PC-3 (cell line): ENCODE results near the gene PPIAL4G. TPM values are rescaled to one million over a fixed set of nuclear protein-coding genes. Genes with fewer than 3 reads are reported as not detected.
A peak's percentile ranks its signal among the peaks of the same experiment; 100 is the strongest.
"Not testable (repeated sequence)": the region's sequence is repeated elsewhere in the genome, so short reads cannot be mapped to it uniquely, and the experiment has no call there.

ENCODE experiments used
- ATAC-seq: fragments of 200-7000 bp; cut with Tn5 transposase; 2 replicates; pipeline ENCODE4 v1.9.1; 2020; ENCODE audit warnings: mild to moderate bottlenecking, moderate library complexity
- Bru-seq: library from RNA; stranded (reverse); fragments of 400-500 nt; gene quantifications from one replicate; lab custom pipeline; 2021; lab: Mats Ljungman, UMichigan
- BruChase-seq, 2 experiments: library from RNA; stranded (reverse); fragments of 400-500 nt; gene quantifications; one replicate each; lab custom pipeline; 2021; lab: Mats Ljungman, UMichigan
- BruUV-seq: library from RNA; stranded (reverse); fragments of 400-500 nt; replicated peaks from 2 replicates; lab custom pipeline; 2021; lab: Mats Ljungman, UMichigan
- CTCF ChIA-PET: fragments of 300-600 bp; sonication (Branson Sonifier 250); formaldehyde crosslinking; loops from one replicate; lab custom pipeline; 2022; ENCODE audit warnings: antibody characterized with exemption; lab: Charles Lee
- POLR2A ChIA-PET: fragments of 300-600 bp; sonication (Branson Sonifier 250); formaldehyde crosslinking; loops from one replicate; lab custom pipeline; 2022; ENCODE audit warnings: antibody characterized with exemption; ENCODE audit not compliant: unreplicated experiment; lab: Charles Lee
- DNase-seq: peaks from one replicate; pipeline ENCODE4 v3.0.0-alpha.2; 2015
- H2AFZ ChIP-seq: fragments of 300-600 bp; sonication (generic); 2 replicates; pipeline ENCODE4 v1.6.0; 2016; ENCODE audit warnings: antibody characterized with exemption, low read length
- H3F3A ChIP-seq: fragments of 300-600 bp; sonication (generic); one replicate; pipeline ENCODE4 v1.6.0; 2017; ENCODE audit warnings: antibody characterized with exemption, low read length, control low read depth, mild to moderate bottlenecking; ENCODE audit not compliant: unreplicated experiment
- H3K27ac ChIP-seq: fragments of 300-600 bp; sonication (generic); 2 replicates; pipeline ENCODE4 v1.5.1; 2016; ENCODE audit warnings: mild to moderate bottlenecking, low read length
- H3K27me3 ChIP-seq: fragments of 300-600 bp; sonication (generic); 2 replicates; pipeline ENCODE4 v1.6.1; 2016; ENCODE audit warnings: low read length, mixed read lengths
- H3K36me3 ChIP-seq: fragments of 300-600 bp; sonication (generic); 2 replicates; pipeline ENCODE4 v1.6.1; 2016; ENCODE audit warnings: low read depth, mixed run types, low read length, mixed read lengths
- H3K4me1 ChIP-seq: fragments of 300-600 bp; sonication (generic); 2 replicates; pipeline ENCODE4 v1.5.1; 2016; ENCODE audit warnings: low read length; ENCODE audit not compliant: insufficient read depth
- H3K4me2 ChIP-seq: fragments of 300-600 bp; sonication (generic); 2 replicates; pipeline ENCODE4 v1.6.0; 2016; ENCODE audit warnings: low read length
- H3K4me3 ChIP-seq: fragments of 300-600 bp; sonication (generic); 2 replicates; pipeline ENCODE4 v1.5.1; 2016; ENCODE audit warnings: mild to moderate bottlenecking, low read length, mixed read lengths
- H3K79me2 ChIP-seq: fragments of 300-600 bp; sonication (generic); 2 replicates; pipeline ENCODE4 v1.6.1; 2017; ENCODE audit warnings: low read length, mixed read lengths
- H3K9ac ChIP-seq: fragments of 300-600 bp; sonication (generic); 2 replicates; pipeline ENCODE4 v1.6.0; 2016; ENCODE audit warnings: mild to moderate bottlenecking, low read length
- H3K9me2 ChIP-seq: fragments of 300-600 bp; sonication (generic); replicated peaks from 2 replicates; pipeline ENCODE4 v1.6.1; 2016; ENCODE audit warnings: mixed run types, low read length, mixed read lengths
- H3K9me3 ChIP-seq: fragments of 300-600 bp; sonication (generic); 2 replicates; pipeline ENCODE4 v1.6.1; 2016; ENCODE audit warnings: low read length, mixed read lengths
- H4K20me1 ChIP-seq: fragments of 300-600 bp; sonication (generic); 2 replicates; pipeline ENCODE4 v1.6.1; 2016; ENCODE audit warnings: low read length, mixed read lengths
- intact Hi-C: fragments of 100-400 bp; cut with micrococcal nuclease; formaldehyde crosslinking; loops from 2 replicates; pipeline ENCODE4 v1.9.0; 2023
- long read RNA-seq: library from polyadenylated mRNA; unstranded; transcript quantifications from one replicate; pipeline ENCODE4 v2.0.0, GENCODE V29; 2021; ENCODE audit not compliant: unreplicated experiment
- total RNA-seq: library from RNA; depleted of rRNA; stranded (reverse); fragments of >200 nt; gene quantifications from 2 replicates; pipeline ENCODE4 v1.2.3, GENCODE V29; 2014; rRNA removed

Gene PPIAL4G
- total RNA-seq (not detected in 2 replicates), Bru-seq, nascent RNA (not detected), BruChase-seq, experiment 1, labeled RNA remaining after a 6-hour chase (not detected), BruChase-seq, experiment 2, labeled RNA remaining after a 2-hour chase (percentile 16 among the genes with signal in this experiment)
- long read RNA-seq, result 0 reads

DNA sequence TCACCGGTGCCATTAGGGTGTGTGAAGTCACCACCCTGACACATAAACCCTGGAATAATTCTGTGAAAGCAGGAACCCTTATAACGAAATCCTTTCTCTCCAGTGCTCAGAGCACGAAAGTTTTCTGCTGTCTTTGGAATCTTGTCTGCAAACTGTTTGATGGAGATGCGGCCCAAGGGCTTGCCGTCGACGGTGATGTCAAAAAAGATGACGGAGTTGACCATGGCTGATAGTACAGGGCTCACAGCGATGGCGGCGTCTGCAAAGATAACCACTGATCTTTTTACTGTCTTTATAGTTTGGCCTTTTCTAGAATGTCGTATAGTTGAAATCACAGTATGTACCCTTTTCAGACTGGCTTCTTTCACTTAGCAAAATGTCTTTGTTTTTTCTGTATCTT, at the start of gene PPIAL4G:
Gene PPIAL4G (minus strand): TSS at position 274 of the 400 bp plus-strand sequence. CDS start 50 bp downstream, at position 224.
- H3K79me2 ChIP-seq, H2AFZ ChIP-seq, H3K9ac ChIP-seq, POLR2A ChIA-PET, H3K4me2 ChIP-seq, H3K27me3 ChIP-seq, H3F3A ChIP-seq, intact Hi-C loops, H3K9me2 ChIP-seq, CTCF ChIA-PET, DNase-seq, H4K20me1 ChIP-seq, BruUV-seq, H3K9me3 ChIP-seq, H3K4me3 ChIP-seq, H3K27ac ChIP-seq, ATAC-seq, H3K36me3 ChIP-seq, H3K4me1 ChIP-seq: not testable (repeated sequence)

GRCh38 chr1:148532158-148532557, 49.1 kb upstream of the PPIAL4G start:
- H3K4me2 ChIP-seq, DNase-seq, H2AFZ ChIP-seq, H3F3A ChIP-seq, intact Hi-C loops, H3K9me2 ChIP-seq, H3K27ac ChIP-seq, H3K27me3 ChIP-seq, CTCF ChIA-PET, H3K9me3 ChIP-seq, H3K9ac ChIP-seq, ATAC-seq, BruUV-seq, H3K4me1 ChIP-seq, H3K36me3 ChIP-seq, H3K79me2 ChIP-seq, POLR2A ChIA-PET, H4K20me1 ChIP-seq, H3K4me3 ChIP-seq: not testable (repeated sequence)

DNA sequence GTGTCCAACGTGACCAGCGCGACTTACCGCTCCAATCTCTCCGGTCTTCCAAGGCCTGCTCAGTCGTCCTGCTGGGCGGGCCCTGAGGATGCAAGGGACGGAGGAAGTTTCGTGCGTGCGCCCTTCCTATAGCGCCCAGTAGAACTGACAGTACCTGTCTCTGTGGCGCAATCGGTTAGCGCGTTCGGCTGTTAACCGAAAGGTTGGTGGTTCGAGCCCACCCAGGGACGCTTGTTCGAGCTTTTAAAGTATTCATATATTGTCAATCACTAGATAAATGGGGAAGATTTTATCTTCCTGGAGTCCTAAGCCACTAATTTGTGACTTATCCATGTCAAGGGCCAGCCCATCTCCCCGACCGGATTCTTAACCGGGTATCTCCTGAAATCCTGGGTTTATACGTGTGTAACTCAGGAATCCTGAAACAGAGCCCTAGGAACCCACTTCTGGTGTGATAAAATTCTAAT, 46.0 kb upstream of the PPIAL4G start:
- H3K4me1 ChIP-seq, ATAC-seq, POLR2A ChIA-PET, H3K9me3 ChIP-seq, CTCF ChIA-PET, H2AFZ ChIP-seq, BruUV-seq, H3K36me3 ChIP-seq, H4K20me1 ChIP-seq, H3K27ac ChIP-seq, H3F3A ChIP-seq, H3K9me2 ChIP-seq, H3K79me2 ChIP-seq, H3K9ac ChIP-seq, H3K27me3 ChIP-seq: not testable (repeated sequence)
- peak; percentile 83 for DNase-seq
- Histone ChIP-seq H3K4me3 (peak overlapping the region; percentile 52; the same call in 1 of the 2 replicates), H3K4me2 (peak overlapping the region; percentile 60; the same call in 1 of the 2 replicates)
- intact Hi-C loops, result loop anchor here (10.0 kb wide), 1 partner anchor 154 kb away; no protein-coding TSS in a partner anchor

GRCh38 chr1:148528591-148528990, 45.5 kb upstream of the PPIAL4G start:
- H3K79me2 ChIP-seq, H4K20me1 ChIP-seq, H3K27ac ChIP-seq, H3K9me3 ChIP-seq, H3K4me2 ChIP-seq, ATAC-seq, CTCF ChIA-PET, H3K27me3 ChIP-seq, DNase-seq, H3K9me2 ChIP-seq, H3K4me1 ChIP-seq, H3K9ac ChIP-seq, POLR2A ChIA-PET, H2AFZ ChIP-seq, H3F3A ChIP-seq, H3K36me3 ChIP-seq: not testable (repeated sequence)
- intact Hi-C loops, result loop anchor here (10.0 kb wide), 1 partner anchor 154 kb away; no protein-coding TSS in a partner anchor
- peak overlapping the region; percentile 52; the same call in 1 of the 2 replicates for H3K4me3 ChIP-seq
- BruUV-seq, result TSS peak; percentile 31

DNA sequence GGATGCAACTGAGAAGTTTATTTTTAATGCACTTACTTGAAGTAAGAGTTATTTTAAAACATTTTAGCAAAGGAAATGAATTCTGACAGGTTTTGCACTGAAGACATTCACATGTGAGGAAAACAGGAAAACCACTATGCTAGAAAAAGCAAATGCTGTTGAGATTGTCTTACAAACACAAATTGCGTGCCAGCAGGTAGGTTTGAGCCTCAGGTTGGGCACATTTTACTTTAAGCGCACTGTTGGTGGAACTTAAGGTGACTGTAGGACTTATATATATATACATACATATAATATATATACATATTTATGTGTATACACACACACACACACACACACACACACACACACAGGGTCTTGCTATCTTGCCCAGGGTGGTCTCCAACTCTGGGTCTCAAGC, 43.5 kb upstream of the PPIAL4G start:
- intact Hi-C loops, result loop anchor here (10.0 kb wide), 1 partner anchor 152 kb away; no protein-coding TSS in a partner anchor
- H3K9me2 ChIP-seq, H2AFZ ChIP-seq, H3K9ac ChIP-seq, DNase-seq, H3K4me2 ChIP-seq, H3K9me3 ChIP-seq, H3K4me1 ChIP-seq, POLR2A ChIA-PET, H3K4me3 ChIP-seq, H3K36me3 ChIP-seq, CTCF ChIA-PET, ATAC-seq, H3K27me3 ChIP-seq, H3K27ac ChIP-seq, BruUV-seq, H4K20me1 ChIP-seq, H3F3A ChIP-seq, H3K79me2 ChIP-seq: not testable (repeated sequence)

GRCh38 chr1:148523205-148524144, 40.4 kb upstream of the PPIAL4G start:
- H3K27ac ChIP-seq, H2AFZ ChIP-seq, H4K20me1 ChIP-seq, H3K4me1 ChIP-seq, CTCF ChIA-PET, DNase-seq, H3K9me2 ChIP-seq, H3K36me3 ChIP-seq, H3F3A ChIP-seq, H3K9me3 ChIP-seq, H3K27me3 ChIP-seq, H3K79me2 ChIP-seq, H3K9ac ChIP-seq, BruUV-seq: not testable (repeated sequence)
- ATAC-seq, result peak; percentile 16
- POLR2A ChIA-PET, result interaction anchor here (0.7 to 0.8 kb wide), 2 partner anchors 189 to 260 kb away, joined by 6 to 10 read pairs; no protein-coding TSS in a partner anchor
- H3K4me3 ChIP-seq, result 0 out of 2 replicates have a peak overlapping the region, but pooled peaks have one; percentile 42
- intact Hi-C loops, result loop anchor here (10.0 kb wide), 1 partner anchor 149 kb away; no protein-coding TSS in a partner anchor
- peak overlapping the region; percentile 62 for H3K4me2 ChIP-seq
